OCI-LY7 (cell line): ENCODE measurements around the gene RPL39.

Experiments used
- EZH2phosphoT487 ChIP-seq: fragments of 200-600 bp; sonication (generic); IDR thresholded peaks from 2 replicates; pipeline ENCODE4 v1.6.1; 2018; ENCODE audit warnings: low read depth, borderline replicate concordance, mild to moderate bottlenecking, mixed run types, antibody characterized with exemption, low read length, moderate library complexity, mixed read lengths
- TF ChIP-seq, protein P1 (sequence below): fragments of 200-600 bp; sonication (generic); conservative IDR thresholded peaks from 2 replicates; pipeline ENCODE4 v1.5.1; 2014; ENCODE audit warnings: mild to moderate bottlenecking, antibody characterized with exemption, low read length, moderate library complexity, mixed read lengths

DNA sequence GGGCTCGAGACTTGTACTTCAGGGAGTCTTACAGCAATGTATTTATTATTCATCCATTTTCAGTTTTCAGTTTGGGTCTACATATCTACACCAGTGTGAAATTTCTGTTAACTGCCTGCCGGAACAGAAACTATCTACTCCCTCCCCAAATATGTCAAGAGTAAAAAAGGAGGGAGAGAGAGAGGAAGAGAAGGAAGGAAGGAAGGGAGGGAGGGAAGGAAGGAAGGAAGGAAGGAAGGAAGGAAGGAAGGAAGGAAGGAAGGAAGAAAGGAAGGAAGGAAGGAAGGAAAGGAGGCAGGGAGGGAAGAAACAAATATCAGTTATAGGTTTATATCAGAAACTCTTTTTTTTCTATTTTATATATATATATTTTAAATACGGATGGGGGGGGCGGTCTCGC lies 12.6 kb downstream of the RPL39 start:
- TF ChIP-seq, protein P1, sequence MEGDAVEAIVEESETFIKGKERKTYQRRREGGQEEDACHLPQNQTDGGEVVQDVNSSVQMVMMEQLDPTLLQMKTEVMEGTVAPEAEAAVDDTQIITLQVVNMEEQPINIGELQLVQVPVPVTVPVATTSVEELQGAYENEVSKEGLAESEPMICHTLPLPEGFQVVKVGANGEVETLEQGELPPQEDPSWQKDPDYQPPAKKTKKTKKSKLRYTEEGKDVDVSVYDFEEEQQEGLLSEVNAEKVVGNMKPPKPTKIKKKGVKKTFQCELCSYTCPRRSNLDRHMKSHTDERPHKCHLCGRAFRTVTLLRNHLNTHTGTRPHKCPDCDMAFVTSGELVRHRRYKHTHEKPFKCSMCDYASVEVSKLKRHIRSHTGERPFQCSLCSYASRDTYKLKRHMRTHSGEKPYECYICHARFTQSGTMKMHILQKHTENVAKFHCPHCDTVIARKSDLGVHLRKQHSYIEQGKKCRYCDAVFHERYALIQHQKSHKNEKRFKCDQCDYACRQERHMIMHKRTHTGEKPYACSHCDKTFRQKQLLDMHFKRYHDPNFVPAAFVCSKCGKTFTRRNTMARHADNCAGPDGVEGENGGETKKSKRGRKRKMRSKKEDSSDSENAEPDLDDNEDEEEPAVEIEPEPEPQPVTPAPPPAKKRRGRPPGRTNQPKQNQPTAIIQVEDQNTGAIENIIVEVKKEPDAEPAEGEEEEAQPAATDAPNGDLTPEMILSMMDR, result no peak
- TF ChIP-seq EZH2phosphoT487, result no peak
